Measurements from ENCODE around the gene FDCSP. TPM values are rescaled to one million over a fixed set of nuclear protein-coding genes. Genes with fewer than 3 reads are reported as not detected.

The FDCSP gene
- total and polyA plus RNA-seq, 2 of the 13 experiments (the other 11 are each of a cell fraction or from before 2014, with no cell fraction given) = not detected

GRCh38 chr4:70177090-70177489 lies 48.8 kb upstream of the FDCSP start (continued):
- TF ChIP-seq E2F2 (CRISPR knock-in tag; IDR thresholded peaks at IDR 0.05; ENCODE audit: borderline replicate concordance) (no peak), HNF1B (CRISPR knock-in tag; IDR thresholded peaks at IDR 0.05) (no peak), EZH2 (conservative IDR thresholded peaks at IDR 0.05; ENCODE audit: low read depth, low read length) (no peak), GPN1 (CRISPR knock-in tag; IDR thresholded peaks at IDR 0.05; ENCODE audit: borderline replicate concordance) (no peak), GTF3A (CRISPR knock-in tag; conservative IDR thresholded peaks at IDR 0.05) (no peak)

GRCh38 chr4:70178075-70178660 lies 47.8 kb upstream of the FDCSP start:
- Histone ChIP-seq H3K79me2 (ENCODE audit: insufficient read depth, low read length) (no peaks in the 10 kb centered on the region), H4K20me1 (ENCODE audit: insufficient read depth, low read length) (no peaks in the 10 kb centered on the region), H3K4me1 (ENCODE audit: insufficient read depth, low read length) (peaks cover 33% of the 10 kb centered on the region), H3K36me3 (replicated peaks in 1 of 2; ENCODE audit: control insufficient read depth in 1 of 2, insufficient read depth in 2 of 2, low read length in 2 of 2) (no peaks in the 10 kb centered on the region), H3K4me2 (ENCODE audit: low read depth, low read length) (no peak overlapping the region), H3K9ac (ENCODE audit: insufficient read depth, low read depth, low read length) (no peak overlapping the region), H3K27me3 (ENCODE audit: control insufficient read depth in 1 of 2, insufficient read depth in 2 of 2, low read length in 2 of 2) (no peaks in the 10 kb centered on the region), H3K9me3 (ENCODE audit: low read length) (no peaks in the 10 kb centered on the region), H3K4me3 (replicated peaks in 1 of 3; ENCODE audit: insufficient read depth in 1 of 3, low read depth in 2 of 3, low read length in 3 of 3) (no peak overlapping the region), H3K27ac (ENCODE audit: extremely low read length, insufficient read depth, low read length) (no peak overlapping the region), H2AFZ (ENCODE audit: low read length) (no peak overlapping the region)
- POLR2A ChIA-PET = no interaction called here
- CTCF ChIA-PET (ENCODE audit: low intra/inter-chr PET ratio, low total read pairs) = no interaction called here
- WGBS (ENCODE audit: low lambda C conversion rate) = over 99% methylated on average over 5 of the region's 5 CpGs
- intact Hi-C loops (cut with micrococcal nuclease; ENCODE audit: unreplicated experiment) = no loop called here
- BruUV-seq (replicated peaks) = no TSS peak
- no peak for TF ChIP-seq AGO2 (optimal IDR thresholded peaks at IDR 0.05; ENCODE audit: low read depth, low read length)
- TF ChIP-seq HNRNPK (IDR thresholded peaks at IDR 0.05; ENCODE audit: low read depth, low read length, poor library complexity, severe bottlenecking) = peak; percentile 97
- peak; percentile 98 for TF ChIP-seq PCBP2 (optimal IDR thresholded peaks at IDR 0.05; ENCODE audit: low read depth, low read length, poor library complexity, severe bottlenecking)
- no peak for DNase-seq (ENCODE audit: low spot score)
- no peak for FAIRE-seq
- ATAC-seq = no peak
- in situ Hi-C loops (cut with HindIII; ENCODE audit: extremely low pct_ligation_motif_present, low pct_unique_long_range_greater_than_20kb) = no loop called here

All from HepG2 (cell line).